H9 (cell line): ENCODE results near the gene CYBB. TPM values are rescaled to one million over a fixed set of nuclear protein-coding genes. Genes with fewer than 3 reads are reported as not detected.

ENCODE experiments used
- DNase-seq: peaks from one replicate; pipeline ENCODE4 v3.0.0-alpha.2; 2017
- H2AFZ ChIP-seq: one replicate; pipeline ENCODE4 v1.6.1; 2013; ENCODE audit warnings: mild to moderate bottlenecking, low read length, control low read depth, moderate library complexity
- H2AK5ac ChIP-seq: 2 replicates; pipeline ENCODE4 v1.6.1; 2013; ENCODE audit warnings: low read length, control low read depth, mixed read lengths; ENCODE audit not compliant: insufficient read length
- H2BK120ac ChIP-seq: one replicate; pipeline ENCODE4 v1.6.1; 2013; ENCODE audit warnings: low read depth, mild to moderate bottlenecking, low read length, control low read depth, inconsistent platforms; ENCODE audit not compliant: poor library complexity, severe bottlenecking
- H2BK12ac ChIP-seq: 2 replicates; pipeline ENCODE4 v1.6.1; 2013; ENCODE audit warnings: low read length, control low read depth, mixed read lengths, low read depth; ENCODE audit not compliant: insufficient read length
- H2BK15ac ChIP-seq: 2 replicates; pipeline ENCODE4 v1.6.1; 2013; ENCODE audit warnings: low read depth, low read length, control low read depth
- H2BK20ac ChIP-seq: one replicate; pipeline ENCODE4 v1.6.1; 2013; ENCODE audit warnings: low read depth, mild to moderate bottlenecking, low read length, control low read depth, inconsistent platforms; ENCODE audit not compliant: poor library complexity, severe bottlenecking
- H2BK5ac ChIP-seq: 2 replicates; pipeline ENCODE4 v1.6.1; 2013; ENCODE audit warnings: low read length, control low read depth, mixed read lengths; ENCODE audit not compliant: insufficient read length
- H3K14ac ChIP-seq: 2 replicates; pipeline ENCODE4 v1.6.1; 2013; ENCODE audit warnings: low read length, control low read depth; ENCODE audit not compliant: insufficient read depth
- H3K18ac ChIP-seq: 2 replicates; pipeline ENCODE4 v1.6.1; 2013; ENCODE audit warnings: low read depth, mild to moderate bottlenecking, mixed read lengths, low read length, control low read depth; ENCODE audit not compliant: insufficient read length
- H3K23ac ChIP-seq: 2 replicates; pipeline ENCODE4 v1.6.1; 2013; ENCODE audit warnings: low read length, control low read depth, mixed read lengths, low read depth; ENCODE audit not compliant: insufficient read length
- H3K23me2 ChIP-seq: 2 replicates; pipeline ENCODE4 v1.6.1; 2013; ENCODE audit warnings: low read depth, mild to moderate bottlenecking, mixed read lengths, low read length, control low read depth; ENCODE audit not compliant: insufficient read length, poor library complexity, severe bottlenecking
- H3K27ac ChIP-seq: 2 replicates; pipeline ENCODE4 v1.5.1; 2013; ENCODE audit warnings: low read length, control low read depth, mixed read lengths, low read depth; ENCODE audit not compliant: insufficient read length
- H3K27me3 ChIP-seq: 2 replicates; pipeline ENCODE4 v1.6.1; 2013; ENCODE audit warnings: low read length, control low read depth, inconsistent platforms; ENCODE audit not compliant: insufficient read depth
- H3K4ac ChIP-seq: 2 replicates; pipeline ENCODE4 v1.6.1; 2013; ENCODE audit warnings: low read depth, mild to moderate bottlenecking, control low read depth, inconsistent platforms, low read length, moderate library complexity
- H3K4me1 ChIP-seq: 2 replicates; pipeline ENCODE4 v1.6.1; 2013; ENCODE audit warnings: low read length, control low read depth, inconsistent platforms; ENCODE audit not compliant: insufficient read depth
- H3K4me2 ChIP-seq: 2 replicates; pipeline ENCODE4 v1.6.1; 2013; ENCODE audit warnings: low read length, control low read depth, mixed read lengths; ENCODE audit not compliant: insufficient read length, insufficient read depth
- H3K56ac ChIP-seq: 2 replicates; pipeline ENCODE4 v1.6.1; 2013; ENCODE audit warnings: low read depth, mild to moderate bottlenecking, mixed read lengths, low read length, control low read depth; ENCODE audit not compliant: insufficient read length
- H3K79me1 ChIP-seq: 2 replicates; pipeline ENCODE4 v1.6.1; 2013; ENCODE audit warnings: low read depth, mild to moderate bottlenecking, moderate library complexity, low read length, control low read depth, inconsistent platforms; ENCODE audit not compliant: insufficient read depth, poor library complexity, severe bottlenecking
- H3K79me2 ChIP-seq: 2 replicates; pipeline ENCODE4 v1.6.1; 2013; ENCODE audit warnings: low read length, control low read depth, inconsistent platforms; ENCODE audit not compliant: insufficient read depth
- H3K9ac ChIP-seq: 2 replicates; pipeline ENCODE4 v1.6.1; 2013; ENCODE audit warnings: low read length, control low read depth, mixed read lengths; ENCODE audit not compliant: insufficient read length; ENCODE audit errors: extremely low read depth
- H3K9me3 ChIP-seq: one replicate; pipeline ENCODE4 v1.6.1; 2013; ENCODE audit warnings: low read depth, low read length, inconsistent platforms; ENCODE audit not compliant: control insufficient read depth
- H3T11ph ChIP-seq: one replicate; pipeline ENCODE4 v1.6.1; 2013; ENCODE audit warnings: mild to moderate bottlenecking, low read length, control low read depth, inconsistent platforms
- H4K20me1 ChIP-seq: one replicate; pipeline ENCODE4 v1.6.1; 2013; ENCODE audit not compliant: control insufficient read depth, insufficient read length, insufficient read depth
- H4K5ac ChIP-seq: 2 replicates; pipeline ENCODE4 v1.6.1; 2013; ENCODE audit warnings: low read depth, mild to moderate bottlenecking, mixed read lengths, low read length, control low read depth; ENCODE audit not compliant: insufficient read length
- H4K8ac ChIP-seq: replicated peaks from 2 replicates; pipeline ENCODE4 v1.6.1; 2013; ENCODE audit warnings: low read length, control low read depth, mixed read lengths, low read depth; ENCODE audit not compliant: insufficient read length
- H4K91ac ChIP-seq: 2 replicates; pipeline ENCODE4 v1.6.1; 2013; ENCODE audit warnings: low read depth, mild to moderate bottlenecking, moderate library complexity, mixed read lengths, low read length, control low read depth; ENCODE audit not compliant: insufficient read length
- H3K27ac Mint-ChIP-seq, 3 experiments: 2 replicates in 2 of 3; 3 replicates in 1 of 3; pipeline ENCODE4 v1.8.0; 2020 to 2021; ENCODE audit warnings: mixed read lengths in 3 of 3, mild to moderate bottlenecking in 1 of 3, moderate library complexity in 1 of 3
- H3K27me3 Mint-ChIP-seq: 2 replicates; pipeline ENCODE4 v1.8.0; 2021; ENCODE audit warnings: low read depth, mild to moderate bottlenecking, moderate library complexity, mixed read lengths
- H3K36me3 Mint-ChIP-seq, 3 experiments: 2 replicates in 2 of 3; 3 replicates in 1 of 3; pipeline ENCODE4 v1.8.0; 2020 to 2021; ENCODE audit warnings: low read depth in 3 of 3, mixed read lengths in 3 of 3; ENCODE audit not compliant: insufficient read depth in 1 of 3
- H3K4me1 Mint-ChIP-seq, 2 experiments: 2 replicates each; pipeline ENCODE4 v1.8.0; 2020; ENCODE audit warnings: mixed read lengths in 2 of 2
- H3K4me3 Mint-ChIP-seq, 2 experiments: 2 replicates in 1 of 2; 3 replicates in 1 of 2; pipeline ENCODE4 v1.8.0; 2020 to 2021; ENCODE audit warnings: mild to moderate bottlenecking in 2 of 2, mixed read lengths in 2 of 2, moderate library complexity in 1 of 2
- H3K9me3 Mint-ChIP-seq, 2 experiments: 2 replicates in 1 of 2; 3 replicates in 1 of 2; pipeline ENCODE4 v1.8.0; 2020; ENCODE audit warnings: mild to moderate bottlenecking in 2 of 2, mixed read lengths in 2 of 2, moderate library complexity in 1 of 2
- WGBS: extraction: QIAGEN DNeasy Blood & Tissue Kit; methylation state at CpG from one replicate; pipeline ENCODE4 v1.1.7; 2013; ENCODE audit warnings: missing lambda C conversion rate, low lambda C conversion rate, mixed read lengths; ENCODE audit not compliant: insufficient read length; ENCODE audit errors: extremely low coverage; 5-methylcytosine and 5-hydroxymethylcytosine counted together
- total RNA-seq: library from RNA; stranded (reverse); gene quantifications from 2 replicates; pipeline ENCODE4 v1.2.1, GENCODE V29; 2021
- TF ChIP-seq, protein P1 (sequence below): fragments of 200-600 bp; sonication (generic); conservative IDR thresholded peaks from 3 replicates; pipeline ENCODE4 v1.8.0; 2021; ENCODE audit warnings: antibody characterized with exemption, mild to moderate bottlenecking

CYBB gene
- total RNA-seq, 1 experiment from 2014 or later, result 0.07 TPM

DNA sequence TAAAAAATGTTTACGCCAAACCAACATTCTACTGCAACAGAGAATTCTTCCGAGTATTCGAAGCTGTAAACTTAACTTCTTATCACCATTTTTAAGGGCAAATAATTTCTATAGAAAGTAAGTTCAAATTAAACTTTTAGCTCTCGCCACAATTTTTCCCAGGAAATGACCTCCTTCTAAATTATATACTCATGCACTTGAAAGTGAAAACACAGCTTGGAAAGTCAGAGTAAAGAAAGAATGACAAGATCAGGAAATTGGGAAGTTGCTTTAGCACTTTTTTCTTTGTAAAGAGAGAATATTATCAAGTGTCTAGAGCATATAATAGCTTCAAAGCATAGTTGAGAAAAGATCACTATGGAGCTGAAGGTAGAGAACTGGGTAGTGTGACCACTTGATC is 1.2 kb downstream of the CYBB start:
- Histone ChIP-seq H3K23ac (no peak overlapping the region), H2AFZ (no peak overlapping the region), H2BK12ac (no peak overlapping the region), H3K9ac (no peak overlapping the region), H2BK5ac (no peak overlapping the region), H3T11ph (no peak overlapping the region), H3K4me1 (peaks cover 2% of the 10 kb centered on the region; the same call in 1 of the 2 replicates), H4K5ac (no peak overlapping the region), H3K14ac (no peak overlapping the region), H3K23me2 (no peaks in the 10 kb centered on the region), H4K91ac (no peak overlapping the region), H3K56ac (no peak overlapping the region), H3K18ac (no peak overlapping the region), H3K79me2 (no peaks in the 10 kb centered on the region), H3K27ac (no peak overlapping the region), H3K9me3 (no peaks in the 10 kb centered on the region), H3K4ac (no peak overlapping the region), H2AK5ac (no peak overlapping the region), H4K8ac (no peak overlapping the region), H3K4me2 (no peak overlapping the region), H2BK15ac (no peak overlapping the region), H2BK20ac (no peak overlapping the region), H2BK120ac (no peak overlapping the region), H4K20me1 (no peaks in the 10 kb centered on the region), H3K79me1 (no peaks in the 10 kb centered on the region), H3K27me3 (no peaks in the 10 kb centered on the region)
- no CpG with 5 or more reads among the region's 4 CpGs for WGBS
- H3K27me3 Mint-ChIP-seq, result no peaks in the 10 kb centered on the region
- peaks cover 36 to 38% of the 10 kb centered on the region in 2 experiments for H3K9me3 Mint-ChIP-seq
- TF ChIP-seq, protein P1, sequence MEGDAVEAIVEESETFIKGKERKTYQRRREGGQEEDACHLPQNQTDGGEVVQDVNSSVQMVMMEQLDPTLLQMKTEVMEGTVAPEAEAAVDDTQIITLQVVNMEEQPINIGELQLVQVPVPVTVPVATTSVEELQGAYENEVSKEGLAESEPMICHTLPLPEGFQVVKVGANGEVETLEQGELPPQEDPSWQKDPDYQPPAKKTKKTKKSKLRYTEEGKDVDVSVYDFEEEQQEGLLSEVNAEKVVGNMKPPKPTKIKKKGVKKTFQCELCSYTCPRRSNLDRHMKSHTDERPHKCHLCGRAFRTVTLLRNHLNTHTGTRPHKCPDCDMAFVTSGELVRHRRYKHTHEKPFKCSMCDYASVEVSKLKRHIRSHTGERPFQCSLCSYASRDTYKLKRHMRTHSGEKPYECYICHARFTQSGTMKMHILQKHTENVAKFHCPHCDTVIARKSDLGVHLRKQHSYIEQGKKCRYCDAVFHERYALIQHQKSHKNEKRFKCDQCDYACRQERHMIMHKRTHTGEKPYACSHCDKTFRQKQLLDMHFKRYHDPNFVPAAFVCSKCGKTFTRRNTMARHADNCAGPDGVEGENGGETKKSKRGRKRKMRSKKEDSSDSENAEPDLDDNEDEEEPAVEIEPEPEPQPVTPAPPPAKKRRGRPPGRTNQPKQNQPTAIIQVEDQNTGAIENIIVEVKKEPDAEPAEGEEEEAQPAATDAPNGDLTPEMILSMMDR, result no peak
- H3K4me1 Mint-ChIP-seq, result no peaks in the 10 kb centered on the region; a peak in 1 of 4 replicates
- H3K27ac Mint-ChIP-seq, result no peak overlapping the region
- no peak overlapping the region for H3K4me3 Mint-ChIP-seq
- peaks cover 0 to 1% (median 0%) of the 10 kb centered on the region in 3 experiments; a peak in 1 of 7 replicates for H3K36me3 Mint-ChIP-seq
- no peak for DNase-seq
